Skeletal muscle cell (primary cell): ENCODE measurements around the gene MAN1C1.

ENCODE experiments used
- DNase-seq: peaks from one replicate; pipeline ENCODE4 v3.0.0-alpha.2; 2010; ENCODE audit warnings: low read depth
- H3K4me3 ChIP-seq: 2 replicates; pipeline ENCODE4 v1.5.1; 2011; ENCODE audit warnings: low read depth, mild to moderate bottlenecking, control low read depth, low read length, moderate library complexity

The MAN1C1 gene

DNA sequence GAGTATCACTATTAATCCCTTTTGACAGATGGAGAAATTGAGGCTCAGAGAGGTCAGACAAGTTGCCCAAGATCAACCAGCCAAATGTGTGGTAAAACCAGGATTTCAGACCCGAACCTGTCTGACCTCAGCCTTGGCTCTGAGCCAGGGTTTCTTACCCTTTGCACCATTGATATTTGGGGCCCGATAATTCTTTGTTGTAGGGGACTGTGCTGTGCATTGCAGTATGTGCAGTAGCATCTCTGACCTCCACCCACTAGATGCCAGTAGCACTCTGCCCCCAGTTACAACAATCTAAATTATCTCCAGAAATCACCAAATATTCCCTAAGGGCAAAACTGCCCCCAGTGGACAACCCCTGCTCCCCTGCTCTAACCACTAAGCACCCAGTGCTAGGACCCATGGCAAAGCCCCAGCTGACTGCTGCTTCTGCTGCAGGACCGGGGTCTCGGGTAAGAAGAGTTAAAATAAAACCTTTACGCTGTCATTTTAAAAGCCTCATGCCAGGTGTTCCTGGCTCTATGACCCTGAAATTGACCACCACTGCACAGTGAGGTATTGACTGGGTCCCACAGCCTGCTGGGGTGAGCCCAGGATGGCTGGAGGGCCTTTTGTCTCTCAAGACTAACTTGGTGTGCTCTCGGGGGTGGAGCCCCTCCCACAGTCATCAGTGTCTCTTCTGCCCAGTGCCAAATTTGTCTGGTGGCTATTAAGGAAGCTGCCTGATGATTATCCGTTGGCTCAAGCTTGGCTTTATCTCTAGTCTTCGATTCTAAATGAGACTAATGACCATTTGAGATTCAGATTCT, 5.6 kb upstream of the MAN1C1 start:
- DNase-seq, result no peak
- H3K4me3 ChIP-seq, result no peak overlapping the region

DNA sequence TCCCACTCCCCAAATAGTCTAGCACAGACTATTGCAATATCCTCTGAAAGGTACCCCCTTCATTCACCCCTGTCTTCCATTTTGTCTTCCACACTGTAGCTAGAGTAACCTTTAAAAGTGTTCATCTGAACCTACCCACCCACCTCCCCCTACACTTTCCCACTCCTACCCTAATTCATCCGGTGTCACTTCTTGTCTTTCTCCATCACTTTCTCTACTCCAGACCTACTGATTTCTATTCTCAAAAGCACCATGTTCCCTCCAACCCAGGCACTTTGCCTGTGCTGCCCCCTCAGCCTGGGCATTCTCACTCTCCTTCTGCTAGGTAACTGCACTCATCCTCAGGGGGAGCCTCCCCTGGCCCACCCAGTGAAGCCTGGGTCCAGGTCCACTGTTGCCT, 4.7 kb upstream of the MAN1C1 start:
- no peak overlapping the region for H3K4me3 ChIP-seq
- DNase-seq, result no peak

DNA sequence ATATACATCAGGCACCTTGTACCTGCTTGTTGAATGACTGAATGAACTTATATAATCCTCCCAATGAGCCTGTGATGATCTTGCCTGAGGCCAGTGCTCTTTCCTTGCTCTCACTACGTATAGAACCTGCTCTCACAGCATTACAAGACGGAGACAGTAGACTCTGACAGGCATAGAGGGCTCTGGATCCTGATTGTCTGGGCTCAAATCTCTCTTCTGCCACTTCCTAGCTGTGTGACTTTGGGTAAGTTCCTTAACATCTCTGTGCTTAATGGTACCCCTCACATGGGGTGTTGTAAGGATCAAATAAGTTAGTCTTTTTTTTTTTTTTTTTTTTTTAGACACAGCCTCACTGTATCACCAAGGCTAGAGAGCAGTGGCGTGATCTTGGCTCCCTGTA, 4.2 kb upstream of the MAN1C1 start:
- no peak overlapping the region for H3K4me3 ChIP-seq
- no peak for DNase-seq

DNA sequence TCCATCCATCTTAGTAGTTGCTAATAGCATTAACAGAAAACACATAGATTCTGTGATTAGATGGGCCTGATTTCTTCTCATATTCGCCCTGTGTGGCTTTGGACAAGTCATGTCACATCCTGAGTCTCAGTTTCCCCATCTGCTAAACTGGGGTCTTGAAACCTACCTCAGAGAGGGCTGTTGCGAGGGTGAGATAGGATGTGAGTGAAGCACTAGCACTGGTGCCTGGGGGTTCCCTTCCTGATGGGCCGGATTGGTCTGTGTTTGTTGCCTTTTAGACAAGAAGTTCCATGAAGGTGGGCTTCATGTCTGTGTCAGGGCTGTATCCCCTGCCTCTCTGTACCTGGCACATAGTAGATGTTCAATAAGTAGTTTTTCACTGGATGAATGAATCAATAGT, 3.5 kb upstream of the MAN1C1 start:
- no peak for DNase-seq
- H3K4me3 ChIP-seq, result no peak overlapping the region

DNA sequence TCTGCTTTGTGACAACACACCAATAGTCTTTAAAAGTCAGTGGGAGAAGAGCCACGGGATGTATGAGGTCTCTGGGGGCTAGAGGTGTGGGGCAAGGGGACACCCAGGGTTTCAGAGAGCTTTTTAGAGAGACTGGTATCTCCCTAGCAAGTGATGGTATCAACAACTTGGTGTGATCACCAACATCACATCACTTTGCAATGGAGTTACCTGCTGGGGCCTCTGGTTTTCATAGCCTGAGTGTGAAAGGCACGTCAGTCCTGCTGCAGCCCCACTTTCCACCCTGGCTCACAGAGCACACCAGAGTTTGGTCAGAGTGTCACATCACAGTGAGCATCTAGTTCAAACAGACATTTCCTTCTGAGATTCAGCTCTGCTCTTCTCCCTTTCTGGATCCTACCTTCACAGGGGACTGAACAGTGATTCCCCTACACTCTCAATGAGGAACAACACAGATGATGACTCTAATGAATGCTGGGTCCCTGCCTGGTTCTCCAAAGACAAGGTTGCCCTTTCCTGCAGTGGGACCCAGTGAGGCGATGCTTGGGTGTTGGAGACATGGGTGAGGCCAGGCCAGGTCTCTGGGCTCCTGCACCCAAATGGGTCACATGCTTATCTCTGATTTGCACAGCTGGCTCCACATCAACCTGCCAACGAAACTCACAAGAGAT, 2.0 kb upstream of the MAN1C1 start:
- H3K4me3 ChIP-seq, result no peak overlapping the region
- DNase-seq, result no peak

DNA sequence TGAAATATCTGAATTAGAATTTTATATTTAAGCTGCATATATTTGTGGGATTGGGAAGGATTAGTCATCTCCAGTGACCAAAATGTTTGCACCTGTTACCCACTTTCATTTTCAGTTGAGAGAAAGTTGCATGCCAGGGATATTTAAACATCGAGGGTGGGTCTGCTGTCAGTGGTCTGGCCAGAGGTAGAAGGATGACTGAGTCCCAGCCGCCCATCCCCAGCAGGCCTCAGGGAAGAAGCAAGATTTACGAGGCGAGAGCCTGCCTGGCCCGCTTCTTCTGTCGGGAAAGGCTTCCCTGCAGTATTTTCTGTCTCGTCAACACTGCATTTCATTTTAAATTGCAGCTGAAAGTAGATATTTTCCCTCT, 1.4 kb upstream of the MAN1C1 start:
- DNase-seq, result no peak
- H3K4me3 ChIP-seq, result no peak overlapping the region

DNA sequence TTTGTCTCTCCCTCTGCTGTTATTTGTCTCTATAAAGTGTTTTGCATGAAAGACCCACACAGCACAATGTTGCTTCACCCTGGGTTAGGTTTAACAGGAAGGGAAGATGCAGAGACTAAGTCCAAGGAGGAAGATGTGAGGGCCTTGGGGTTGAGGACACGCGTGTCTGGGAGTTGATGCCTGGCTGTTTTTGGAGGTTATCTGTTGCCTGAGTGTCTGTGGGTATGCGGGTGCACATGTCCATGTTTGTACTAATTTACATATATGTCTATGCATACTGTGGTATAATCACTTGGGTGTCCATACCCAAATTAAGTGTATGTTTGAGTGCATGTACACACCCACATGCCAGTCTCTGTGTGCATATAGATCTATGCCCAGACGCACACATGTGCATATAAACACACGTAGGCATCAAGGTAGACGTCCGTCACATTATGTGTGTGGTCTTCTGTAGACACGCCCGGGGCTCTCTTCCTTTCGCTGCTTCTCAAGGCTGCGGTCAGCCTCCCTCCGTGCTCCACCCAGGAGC, 962 bp upstream of the MAN1C1 start:
- H3K4me3 ChIP-seq, result peak overlapping the region; percentile 45
- DNase-seq, result no peak

DNA sequence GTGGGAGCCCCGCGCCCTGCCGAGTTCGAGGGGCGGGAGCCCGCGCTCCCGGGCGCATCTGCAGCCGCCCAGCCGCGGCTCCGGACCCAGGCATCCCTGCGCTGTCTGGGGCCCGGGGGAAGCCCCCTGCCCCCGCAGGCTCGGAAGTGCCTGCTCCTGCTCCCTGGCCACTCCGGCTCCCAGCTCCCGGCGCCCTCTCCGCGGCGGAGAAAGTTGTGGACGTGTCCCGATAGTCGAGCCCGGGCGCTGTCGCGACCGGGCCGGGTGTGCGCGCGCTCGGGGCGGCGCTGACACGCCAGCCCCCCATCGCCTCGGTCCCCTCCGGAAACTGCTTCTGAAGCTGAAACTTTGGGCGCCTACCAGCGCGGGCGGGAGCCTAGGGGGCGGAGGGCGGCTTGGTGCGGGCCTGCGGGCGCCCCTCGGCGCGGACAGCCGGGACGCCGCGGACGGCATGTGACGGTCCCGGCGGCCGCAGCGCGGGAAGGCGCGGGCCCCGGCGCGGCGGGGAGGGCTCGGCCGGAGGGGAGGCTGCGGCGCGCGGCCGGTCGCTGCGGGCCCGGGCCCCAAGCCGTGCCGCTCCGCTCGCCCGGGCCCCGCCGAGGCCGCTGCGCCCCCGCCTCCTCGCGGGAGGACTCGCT, 515 bp downstream of the MAN1C1 start:
- H3K4me3 ChIP-seq, result peak overlapping the region; percentile 64
- no peak for DNase-seq

DNA sequence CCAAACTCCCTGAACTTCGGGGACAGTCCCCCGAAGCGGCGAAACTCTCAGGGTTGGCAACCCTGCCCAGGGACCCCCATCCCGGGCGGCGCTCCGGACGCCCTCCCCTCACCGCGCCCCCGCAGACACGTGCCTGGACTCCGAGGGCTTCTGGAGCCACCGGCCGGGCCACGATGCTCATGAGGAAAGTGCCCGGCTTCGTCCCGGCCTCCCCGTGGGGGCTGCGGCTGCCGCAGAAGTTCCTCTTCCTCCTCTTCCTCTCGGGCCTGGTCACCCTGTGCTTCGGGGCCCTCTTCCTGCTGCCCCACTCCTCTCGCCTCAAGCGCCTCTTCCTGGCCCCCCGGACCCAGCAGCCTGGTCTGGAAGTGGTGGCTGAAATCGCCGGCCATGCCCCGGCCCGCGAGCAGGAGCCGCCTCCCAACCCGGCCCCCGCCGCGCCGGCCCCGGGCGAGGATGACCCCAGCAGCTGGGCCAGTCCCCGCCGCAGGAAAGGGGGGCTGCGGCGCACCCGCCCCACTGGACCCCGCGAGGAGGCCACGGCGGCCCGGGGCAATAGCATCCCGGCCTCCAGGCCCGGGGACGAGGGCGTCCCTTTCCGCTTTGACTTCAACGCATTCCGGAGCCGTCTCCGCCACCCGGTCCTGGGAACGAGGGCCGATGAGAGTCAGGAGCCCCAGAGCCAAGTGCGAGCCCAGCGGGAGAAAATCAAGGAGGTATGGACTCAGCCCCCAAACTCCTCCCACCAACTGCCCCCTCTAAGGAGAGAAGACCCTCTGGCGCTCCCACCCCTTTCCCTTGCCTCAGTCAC, 1.2 kb downstream of the MAN1C1 start:
- DNase-seq, result no peak

DNA sequence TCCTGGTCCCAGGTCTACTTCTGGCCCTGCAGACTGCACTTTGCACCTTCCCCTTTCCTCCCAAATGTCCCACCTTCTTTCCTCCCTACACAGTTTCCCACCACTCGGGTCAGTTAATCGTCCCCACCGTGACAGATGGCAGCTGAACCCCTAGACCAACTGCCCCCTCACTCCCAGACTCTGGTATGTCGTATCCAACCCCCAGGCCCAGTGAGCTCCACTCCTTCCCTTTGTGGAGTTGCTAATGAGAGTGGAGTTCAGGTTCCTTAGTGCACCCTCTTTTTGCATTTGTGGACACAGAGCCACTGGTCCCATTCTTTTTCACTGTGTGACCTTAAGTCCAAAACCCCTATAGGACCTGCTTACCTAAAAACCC, 1.8 kb downstream of the MAN1C1 start:
- H3K4me3 ChIP-seq, result no peak overlapping the region
- no peak for DNase-seq

More for the DNA sequence above, 1.2 kb downstream of the MAN1C1 start:
- peak overlapping the region; percentile 42 for H3K4me3 ChIP-seq

DNA sequence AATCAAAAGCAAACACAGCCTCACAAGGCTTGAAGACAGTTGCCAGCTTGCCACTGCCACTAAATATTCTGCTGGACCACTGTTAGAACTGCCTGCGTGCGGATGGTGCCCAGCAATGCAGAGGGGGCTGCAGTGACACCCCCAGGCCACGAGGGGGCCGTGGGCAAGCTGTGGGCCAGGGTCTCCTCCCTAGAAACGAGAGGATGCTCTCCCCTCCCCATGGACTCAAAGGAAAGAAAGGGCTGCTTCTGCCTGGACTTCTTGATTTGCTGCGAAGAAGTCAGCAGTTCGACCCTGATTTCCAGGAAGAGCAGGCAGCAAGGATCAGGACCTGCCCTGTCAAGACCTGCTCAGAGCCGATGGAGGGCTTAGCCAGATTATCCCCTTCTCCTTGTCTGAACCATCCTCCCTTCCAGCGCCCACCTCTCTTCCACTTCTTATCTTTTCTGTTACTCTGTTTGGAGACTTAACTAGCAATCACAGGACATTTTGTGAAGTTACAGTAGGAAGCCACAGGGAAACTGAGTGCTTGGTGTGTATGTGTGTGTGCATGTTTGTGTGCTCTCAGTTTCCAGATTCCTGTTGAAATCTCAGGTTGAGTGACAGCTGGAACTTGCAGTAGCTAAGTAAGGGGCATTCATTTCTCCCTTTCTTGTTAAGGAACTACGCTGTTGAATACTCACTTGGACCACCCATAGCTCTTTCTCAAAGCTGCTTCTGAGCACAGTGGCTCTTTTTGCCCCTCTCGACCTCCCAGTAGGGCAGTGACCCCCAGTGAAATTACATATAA, 2.7 kb downstream of the MAN1C1 start:
- no peak for DNase-seq
- H3K4me3 ChIP-seq, result no peak overlapping the region

DNA sequence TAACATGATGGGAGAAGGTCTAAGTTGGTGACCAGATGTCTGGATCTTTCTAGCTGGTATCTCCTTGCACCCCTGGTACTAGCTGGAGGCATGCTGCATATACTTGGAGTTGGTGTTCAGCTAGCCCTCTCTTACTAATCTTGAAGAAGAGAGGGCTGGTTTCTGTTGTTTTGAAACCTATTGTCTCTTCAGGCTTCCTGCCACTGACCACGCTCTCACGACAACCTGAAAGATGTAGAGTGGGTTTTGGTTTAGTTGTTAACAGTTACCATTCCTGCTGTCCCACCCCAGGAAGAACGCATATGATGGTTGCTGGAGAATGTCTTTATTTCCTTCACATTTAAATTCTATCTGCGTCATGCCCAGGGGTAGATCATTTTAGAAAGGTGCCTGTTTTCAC, 3.6 kb downstream of the MAN1C1 start:
- no peak overlapping the region for H3K4me3 ChIP-seq
- DNase-seq, result no peak

DNA sequence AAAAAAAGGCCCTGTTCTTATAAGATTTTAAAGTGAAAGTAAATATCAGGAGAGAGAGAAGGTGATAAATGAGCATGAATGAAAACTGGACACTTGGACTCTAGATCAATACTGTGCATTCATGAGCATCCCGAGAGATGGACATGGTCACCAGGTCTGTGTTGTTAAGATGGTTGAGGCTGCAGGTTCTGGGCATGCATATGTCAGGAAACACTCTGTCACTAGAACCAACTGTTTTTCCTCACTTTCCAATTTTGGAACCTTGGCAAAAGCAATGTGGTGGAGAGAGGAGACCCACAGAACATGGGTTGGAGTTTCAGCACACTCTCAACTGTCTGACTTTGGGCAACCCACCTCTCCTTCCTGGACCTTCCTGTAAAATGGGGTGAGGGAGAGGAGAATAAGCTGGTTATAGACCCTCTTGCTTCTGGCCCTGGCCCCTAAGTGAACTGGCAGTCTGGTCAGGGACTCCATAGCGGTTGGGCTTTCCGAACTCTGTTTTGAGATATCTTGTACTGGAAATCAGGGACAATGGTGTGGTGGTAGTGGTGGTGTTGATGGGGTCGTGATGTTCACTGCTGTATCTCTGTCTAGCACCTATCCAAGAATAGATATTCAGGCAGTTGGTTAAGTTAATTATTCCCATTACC, 4.2 kb downstream of the MAN1C1 start:
- no peak overlapping the region for H3K4me3 ChIP-seq
- DNase-seq, result no peak

DNA sequence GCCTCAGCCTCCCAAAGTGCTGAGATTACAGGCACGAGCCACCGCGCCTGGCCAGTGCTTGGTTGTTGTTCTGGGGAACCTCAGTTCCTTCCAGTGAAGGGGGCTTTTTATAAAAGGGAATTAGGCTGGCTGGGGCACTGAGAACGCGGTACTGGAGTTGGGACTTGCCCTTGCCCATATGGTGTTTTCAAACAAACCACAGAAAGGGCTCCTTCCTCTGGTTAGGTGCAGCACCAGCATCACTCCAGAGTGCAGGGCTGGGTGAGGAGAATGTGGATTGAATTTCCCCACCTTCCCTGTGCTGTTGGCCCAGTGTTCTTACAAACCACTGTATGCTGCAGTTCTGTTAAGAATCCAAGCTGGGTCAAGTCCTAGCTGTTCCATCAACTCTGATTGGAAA, 5.3 kb downstream of the MAN1C1 start:
- no peak for DNase-seq
- H3K4me3 ChIP-seq, result no peak overlapping the region

DNA sequence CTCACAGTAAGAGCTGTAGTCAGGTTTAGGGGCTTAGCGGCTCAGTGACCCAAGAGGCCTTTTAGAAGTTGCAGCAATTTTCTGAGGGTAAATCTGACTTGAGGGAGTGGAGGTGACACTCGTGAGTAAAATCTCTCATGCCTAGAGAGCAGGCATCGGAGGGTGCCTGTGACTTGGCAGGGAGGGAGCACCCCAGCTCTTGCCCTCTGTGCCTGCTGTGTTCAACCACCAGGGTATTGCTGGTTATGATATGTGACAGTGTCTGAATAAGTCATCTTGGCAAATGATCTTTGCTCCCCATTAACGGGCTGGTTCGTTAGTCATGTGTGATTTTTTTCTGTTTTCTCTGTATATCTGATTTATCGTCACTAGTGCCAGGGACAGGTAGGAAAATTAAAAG, 5.9 kb downstream of the MAN1C1 start:
- DNase-seq, result no peak
- no peak overlapping the region for H3K4me3 ChIP-seq

DNA sequence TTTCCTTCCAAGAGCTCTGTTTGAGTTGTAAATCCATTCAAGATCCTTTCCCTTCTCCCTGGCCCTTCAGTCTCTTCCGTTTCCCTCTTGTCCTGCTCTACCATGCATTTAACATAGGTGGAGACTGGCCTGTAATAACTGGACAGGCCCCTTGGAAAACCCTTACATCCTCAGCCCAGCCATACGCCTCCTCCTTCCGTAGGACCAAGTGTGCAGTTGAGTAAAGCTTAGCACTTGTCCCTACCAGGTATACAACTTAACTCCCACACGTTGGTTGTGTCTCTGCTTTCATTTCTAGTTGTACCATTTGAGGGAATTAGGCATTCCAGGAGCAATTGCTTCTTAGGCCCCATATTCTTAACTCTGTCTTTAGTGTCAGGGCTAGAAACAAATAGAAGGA, 6.4 kb downstream of the MAN1C1 start:
- DNase-seq, result no peak
- H3K4me3 ChIP-seq, result no peak overlapping the region

DNA sequence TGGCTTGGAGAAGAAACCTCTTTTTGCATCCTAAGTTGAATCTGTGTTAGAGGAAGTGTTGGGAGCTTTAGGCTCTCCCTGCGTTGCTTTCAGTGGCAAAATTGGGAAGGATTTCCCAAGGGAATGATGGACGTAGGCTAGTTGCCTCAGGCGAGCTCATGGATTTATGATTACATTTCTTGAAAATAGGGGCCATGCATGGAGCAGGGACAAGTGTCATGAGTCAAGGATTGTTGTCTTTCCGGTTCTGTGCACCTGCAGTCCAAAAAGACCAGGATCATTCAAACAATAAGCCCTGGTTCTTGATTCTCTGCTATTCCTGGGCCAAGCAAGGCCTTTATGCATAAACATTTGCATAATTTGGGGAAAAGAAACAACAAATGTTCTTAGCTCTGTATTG, 7.1 kb downstream of the MAN1C1 start:
- no peak for DNase-seq
- no peak overlapping the region for H3K4me3 ChIP-seq

DNA sequence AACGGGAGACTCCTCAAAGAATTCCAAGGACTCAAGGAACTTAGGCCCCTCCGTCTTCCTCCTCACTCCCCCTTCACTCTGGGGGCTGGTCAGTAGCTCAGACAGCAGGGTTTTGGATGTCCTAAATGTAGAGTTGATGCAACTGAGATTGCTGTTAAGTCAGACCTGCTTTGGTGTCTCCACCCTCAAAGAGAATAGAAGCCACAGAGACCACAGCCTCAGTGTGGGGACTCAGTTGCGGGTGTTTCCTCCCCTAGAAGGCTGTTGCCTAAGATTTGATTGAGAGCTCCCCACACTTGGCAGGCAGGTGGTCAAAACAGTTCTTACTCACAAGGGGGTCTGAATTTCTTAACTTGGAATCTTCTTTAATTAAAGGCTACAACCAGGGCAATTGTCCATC, 7.6 kb downstream of the MAN1C1 start:
- H3K4me3 ChIP-seq, result no peak overlapping the region
- DNase-seq, result no peak

DNA sequence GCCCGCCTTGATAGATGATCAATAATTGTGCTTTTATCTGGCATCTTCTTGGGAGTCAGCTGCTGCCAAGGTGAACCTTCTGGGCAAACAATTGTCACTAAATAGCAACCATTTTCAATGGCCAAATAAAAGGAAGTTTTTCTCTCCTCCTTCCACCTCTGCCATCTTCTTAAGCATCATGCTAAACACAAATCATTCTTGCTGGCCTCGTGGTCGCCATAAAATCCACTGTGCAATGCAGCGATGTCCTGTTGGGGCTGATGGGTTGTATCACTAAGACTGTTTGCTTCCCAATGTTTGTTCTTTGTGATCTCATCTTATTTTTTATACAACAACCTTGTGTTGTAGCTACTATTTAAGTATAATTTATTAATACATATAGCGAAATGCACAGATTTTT, 8.0 kb downstream of the MAN1C1 start:
- no peak for DNase-seq
- no peak overlapping the region for H3K4me3 ChIP-seq
